IMR-90 (cell line): ENCODE data around the gene SKP1. TPM values are rescaled to one million over a fixed set of nuclear protein-coding genes. Genes with fewer than 3 reads are reported as not detected.

ENCODE experiments used
- ATAC-seq: fragments of 200-7000 bp; cut with Tn5 transposase; 2 replicates; pipeline ENCODE4 v1.9.1; 2020; ENCODE audit warnings: low read depth, mild to moderate bottlenecking, moderate library complexity
- BruUV-seq: library from RNA; stranded (reverse); fragments of 400-500 nt; replicated peaks from 2 replicates; lab custom pipeline; 2021; lab: Mats Ljungman, UMichigan
- CTCF ChIA-PET: fragments of 300-600 bp; formaldehyde crosslinking; extraction: SDS; loops from one replicate; lab custom pipeline; 2021; ENCODE audit warnings: antibody characterized with exemption; lab: Yijun Ruan, JAX
- POLR2A ChIA-PET: fragments of 300-600 bp; sonication (Branson Sonifier 250); formaldehyde crosslinking; loops from one replicate; lab custom pipeline; 2022; ENCODE audit warnings: antibody characterized with exemption; ENCODE audit not compliant: unreplicated experiment; lab: Charles Lee
- DNase-seq: peaks from one replicate; pipeline ENCODE4 v3.0.0; 2013
- H2AFZ ChIP-seq: replicated peaks from 2 replicates; pipeline ENCODE3; 2013; ENCODE audit warnings: low read length, mild to moderate bottlenecking; ENCODE audit not compliant: poor library complexity
- H2AK5ac ChIP-seq: 2 replicates; pipeline ENCODE4 v1.6.1; 2013; ENCODE audit warnings: low read depth, low read length, inconsistent platforms
- H2AK9ac ChIP-seq: replicated peaks from 2 replicates; pipeline ENCODE3; 2013; ENCODE audit warnings: mild to moderate bottlenecking, low read depth, low read length, moderate library complexity; ENCODE audit not compliant: poor library complexity
- H2BK120ac ChIP-seq: 2 replicates; pipeline ENCODE4 v1.6.1; 2013; ENCODE audit warnings: low read depth, low read length, inconsistent platforms
- H2BK15ac ChIP-seq: 3 replicates; pipeline ENCODE4 v1.6.1; 2013; ENCODE audit warnings: low read depth, low read length, inconsistent platforms
- H2BK20ac ChIP-seq: 2 replicates; pipeline ENCODE4 v1.6.1; 2013; ENCODE audit warnings: low read depth, mild to moderate bottlenecking, inconsistent platforms, low read length, moderate library complexity
- H2BK5ac ChIP-seq: 2 replicates; pipeline ENCODE4 v1.6.1; 2013; ENCODE audit warnings: mild to moderate bottlenecking, low read depth, low read length, inconsistent platforms; ENCODE audit not compliant: poor library complexity, severe bottlenecking
- H3K14ac ChIP-seq: replicated peaks from 2 replicates; pipeline ENCODE4 v1.6.1; 2013; ENCODE audit warnings: low read depth, low read length, inconsistent platforms
- H3K18ac ChIP-seq: 2 replicates; pipeline ENCODE4 v1.6.1; 2013; ENCODE audit warnings: low read depth, low read length, control low read depth
- H3K23ac ChIP-seq: 2 replicates; pipeline ENCODE4 v1.6.1; 2013; ENCODE audit warnings: low read depth, low read length, inconsistent platforms
- H3K27ac ChIP-seq: 2 replicates; pipeline ENCODE4 v1.5.1; 2013; ENCODE audit warnings: mild to moderate bottlenecking, control low read depth, low read length; ENCODE audit not compliant: insufficient read depth
- H3K27me3 ChIP-seq: 2 replicates; pipeline ENCODE4 v1.6.1; 2013; ENCODE audit warnings: low read length; ENCODE audit not compliant: control insufficient read depth, insufficient read depth
- H3K36me3 ChIP-seq: 2 replicates; pipeline ENCODE4 v1.6.1; 2013; ENCODE audit warnings: low read length, mixed read lengths; ENCODE audit not compliant: control insufficient read depth, insufficient read depth
- H3K4ac ChIP-seq: 2 replicates; pipeline ENCODE4 v1.6.1; 2013; ENCODE audit warnings: low read depth, low read length, inconsistent platforms
- H3K4me1 ChIP-seq: 2 replicates; pipeline ENCODE4 v1.6.1; 2013; ENCODE audit warnings: low read length, mixed read lengths; ENCODE audit not compliant: control insufficient read depth, insufficient read depth
- H3K4me2 ChIP-seq: 2 replicates; pipeline ENCODE4 v1.6.1; 2013; ENCODE audit warnings: low read depth, mild to moderate bottlenecking, control low read depth, low read length, moderate library complexity
- H3K4me3 ChIP-seq: 2 replicates; pipeline ENCODE4 v1.5.1; 2013; ENCODE audit warnings: low read depth, mild to moderate bottlenecking, control low read depth, low read length, moderate library complexity; ENCODE audit not compliant: insufficient read depth
- H3K56ac ChIP-seq: 2 replicates; pipeline ENCODE4 v1.6.1; 2013; ENCODE audit warnings: low read length, inconsistent platforms; ENCODE audit not compliant: insufficient read depth; ENCODE audit errors: extremely low read depth
- H3K79me1 ChIP-seq, 2 experiments: 2 replicates each; pipeline ENCODE4 v1.6.1; 2013; ENCODE audit warnings: low read length in 2 of 2, inconsistent platforms in 1 of 2, low read depth in 1 of 2
- H3K9ac ChIP-seq: 2 replicates; pipeline ENCODE4 v1.6.1; 2013; ENCODE audit warnings: low read depth, low read length, control low read depth
- H3K9me1 ChIP-seq: 2 replicates; pipeline ENCODE4 v1.6.1; 2013; ENCODE audit warnings: low read length, inconsistent platforms; ENCODE audit not compliant: insufficient read depth
- H3K9me3 ChIP-seq: 2 replicates; pipeline ENCODE4 v1.6.1; 2013; ENCODE audit warnings: low read length; ENCODE audit not compliant: control insufficient read depth, insufficient read depth
- H4K20me1 ChIP-seq: 2 replicates; pipeline ENCODE4 v1.6.1; 2013; ENCODE audit warnings: low read length, inconsistent platforms; ENCODE audit not compliant: insufficient read depth
- H4K5ac ChIP-seq: 2 replicates; pipeline ENCODE4 v1.6.1; 2013; ENCODE audit warnings: mild to moderate bottlenecking, low read depth, low read length, control low read depth
- H4K8ac ChIP-seq, 2 experiments: 2 replicates each; pipeline ENCODE4 v1.6.1; 2013; ENCODE audit warnings: low read depth in 2 of 2, low read length in 2 of 2, control low read depth in 1 of 2, inconsistent platforms in 1 of 2
- H4K91ac ChIP-seq: 2 replicates; pipeline ENCODE4 v1.6.1; 2013; ENCODE audit warnings: low read depth, low read length, inconsistent platforms; ENCODE audit not compliant: insufficient read depth
- RFX5 ChIP-seq: IDR thresholded peaks from 2 replicates; pipeline ENCODE4 v1.8.0; 2012; ENCODE audit warnings: low read depth, mild to moderate bottlenecking, low read length, moderate library complexity
- WGBS, 2 experiments: methylation state at CpG; one replicate each; pipeline versions ENCODE4 v1.1.5 to v1.1.7; 2013; ENCODE audit warnings: missing lambda C conversion rate in 2 of 2; ENCODE audit not compliant: insufficient read length in 1 of 2; ENCODE audit errors: extremely low coverage in 2 of 2; 5-methylcytosine and 5-hydroxymethylcytosine counted together
- dilution Hi-C: fragments of 300-500 bp; cut with HindIII; formaldehyde crosslinking; loops from one replicate; pipeline ENCODE4 v1.14.3; 2018; ENCODE audit warnings: low sequenced_read_pairs; ENCODE audit not compliant: unreplicated experiment
- in situ Hi-C: fragments of 300-500 bp; cut with MboI; formaldehyde crosslinking; loops from 3 replicates; pipeline ENCODE4 v1.14.3; 2019; ENCODE audit warnings: low sequenced_read_pairs, inconsistent platforms, mixed read lengths
- intact Hi-C: fragments of 100-400 bp; cut with micrococcal nuclease; formaldehyde crosslinking; loops from 2 replicates; pipeline ENCODE4 v1.10.0; 2022
- polyA plus RNA-seq, 3 experiments: library from polyadenylated mRNA; depleted of rRNA; stranded (reverse); fragments of >200 nt; gene quantifications; 2 replicates each; pipeline ENCODE4 v1.2.3, GENCODE V29; 2012; ENCODE audit warnings: low replicate concordance in 1 of 3
- total RNA-seq: library from RNA; depleted of rRNA; stranded (reverse); fragments of >200 nt; gene quantifications from 2 replicates; pipeline ENCODE4 v1.2.3, GENCODE V29; 2012
- TF ChIP-seq, protein P1 (sequence below): fragments of 150-350 bp; IDR thresholded peaks from 2 replicates; pipeline ENCODE4 v1.6.1; 2017; ENCODE audit warnings: mild to moderate bottlenecking, antibody characterized with exemption, low read length, low read depth

SKP1 gene
- total and polyA plus RNA-seq, 2 of the 4 experiments (the other 2 are of a cell fraction) = 206 to 618 TPM

GRCh38 chr5:134131578-134132350 is 45.0 kb downstream of the SKP1 start:
- Histone ChIP-seq H2AFZ (no peak overlapping the region), H4K20me1 (peaks cover 32% of the 10 kb centered on the region), H2BK15ac (no peak overlapping the region), H3K27ac (no peak overlapping the region), H3K4me1 (no peaks in the 10 kb centered on the region), H3K14ac (no peak overlapping the region), H2BK120ac (no peak overlapping the region), H2BK20ac (no peak overlapping the region), H2AK5ac (no peak overlapping the region), H2BK5ac (no peak overlapping the region), H3K4me2 (no peak overlapping the region), H3K36me3 (peaks cover 47% of the 10 kb centered on the region), H3K79me1 (peaks cover 25 to 77% of the 10 kb centered on the region in 2 experiments), H3K56ac (no peak overlapping the region), H3K18ac (no peak overlapping the region), H4K91ac (no peak overlapping the region), H3K9me1 (peaks cover 7% of the 10 kb centered on the region; the same call in 1 of the 2 replicates), H3K27me3 (no peaks in the 10 kb centered on the region), H4K8ac (no peak overlapping the region), H2AK9ac (no peak overlapping the region), H4K5ac (no peak overlapping the region), H3K9me3 (no peaks in the 10 kb centered on the region), H3K4me3 (no peak overlapping the region), H3K9ac (no peak overlapping the region), H3K4ac (no peak overlapping the region), H3K23ac (no peak overlapping the region)
- CTCF ChIA-PET = interaction anchor here (1.2 kb wide), 1 partner anchor 9 kb away, joined by 4 read pairs; no protein-coding TSS in a partner anchor
- no peak for DNase-seq
- intact Hi-C loops (no loop called here), dilution Hi-C loops (no loop called here), in situ Hi-C loops (no loop called here)
- ATAC-seq = no peak
- WGBS, 2 experiments = 87% methylated on average over 4 of the region's 7 CpGs; no CpG with 5 or more reads in 1 of the 2 experiments
- POLR2A ChIA-PET = no interaction called here
- TF ChIP-seq, protein P1, sequence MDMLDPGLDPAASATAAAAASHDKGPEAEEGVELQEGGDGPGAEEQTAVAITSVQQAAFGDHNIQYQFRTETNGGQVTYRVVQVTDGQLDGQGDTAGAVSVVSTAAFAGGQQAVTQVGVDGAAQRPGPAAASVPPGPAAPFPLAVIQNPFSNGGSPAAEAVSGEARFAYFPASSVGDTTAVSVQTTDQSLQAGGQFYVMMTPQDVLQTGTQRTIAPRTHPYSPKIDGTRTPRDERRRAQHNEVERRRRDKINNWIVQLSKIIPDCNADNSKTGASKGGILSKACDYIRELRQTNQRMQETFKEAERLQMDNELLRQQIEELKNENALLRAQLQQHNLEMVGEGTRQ = no peak
- TF ChIP-seq RFX5 = no peak
- no TSS peak for BruUV-seq
